RWPE2 (cell line): Measurements from ENCODE around the gene ABCA13.

Source experiments
- ATAC-seq: fragments of 200-7000 bp; cut with Tn5 transposase; 3 replicates; pipeline ENCODE4 v1.9.1; 2021; ENCODE audit warnings: low read depth
- DNase-seq: peaks from one replicate; pipeline ENCODE4 v3.0.0-alpha.2; 2020; ENCODE audit warnings: low spot score
- H3K27ac ChIP-seq: fragments of 450-650 bp; 2 replicates; pipeline ENCODE4 v1.5.1; 2017; ENCODE audit warnings: mild to moderate bottlenecking; ENCODE audit not compliant: poor library complexity, severe bottlenecking
- H3K27me3 ChIP-seq: fragments of 250-450 bp; sonication (Bioruptor Pico); 2 replicates; pipeline ENCODE4 v1.5.1; 2021; ENCODE audit warnings: mild to moderate bottlenecking, moderate library complexity; ENCODE audit not compliant: insufficient read depth, poor library complexity, severe bottlenecking
- H3K36me3 ChIP-seq: fragments of 250-450 bp; sonication (Bioruptor Pico); 2 replicates; pipeline ENCODE4 v1.5.1; 2020; ENCODE audit warnings: low read depth, mild to moderate bottlenecking, moderate library complexity
- H3K4me1 ChIP-seq: fragments of 250-450 bp; sonication (Bioruptor Pico); 2 replicates; pipeline ENCODE4 v1.5.1; 2021; ENCODE audit warnings: mild to moderate bottlenecking, moderate library complexity; ENCODE audit not compliant: insufficient read depth, poor library complexity, severe bottlenecking
- H3K4me3 ChIP-seq: fragments of 250-450 bp; sonication (Bioruptor Pico); 2 replicates; pipeline ENCODE4 v1.5.1; 2021; ENCODE audit warnings: mild to moderate bottlenecking, moderate library complexity; ENCODE audit not compliant: severe bottlenecking
- H3K9me3 ChIP-seq: fragments of 250-450 bp; sonication (Bioruptor Pico); 2 replicates; pipeline ENCODE4 v1.5.1; 2021; ENCODE audit warnings: mild to moderate bottlenecking, moderate library complexity; ENCODE audit not compliant: severe bottlenecking
- TF ChIP-seq, protein P1 (sequence below): fragments of 450-650 bp; IDR thresholded peaks from one replicate; pipeline ENCODE4 v1.5.1; 2017; ENCODE audit warnings: mild to moderate bottlenecking, moderate library complexity; ENCODE audit not compliant: poor library complexity, severe bottlenecking

The ABCA13 gene

DNA sequence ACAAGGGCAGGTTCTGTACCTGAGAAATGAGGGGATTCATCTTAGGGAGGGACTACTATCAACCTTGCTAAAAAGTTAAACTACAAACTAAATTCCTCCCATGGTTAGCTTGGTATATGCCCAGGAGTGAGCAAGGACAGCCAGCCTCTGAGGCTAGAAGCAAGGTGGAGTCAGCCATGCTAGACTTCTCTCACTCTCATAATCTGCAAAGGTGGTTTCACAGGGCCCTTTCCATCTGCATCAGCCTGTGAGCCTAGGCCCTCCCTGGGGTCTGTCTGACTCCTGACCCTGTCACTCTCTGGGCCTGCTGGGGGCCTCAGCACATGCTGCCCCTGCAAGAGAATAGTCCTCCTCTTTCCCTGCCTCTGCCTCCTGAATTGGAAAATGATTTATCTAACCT, 66.1 kb downstream of the ABCA13 start:
- ATAC-seq (no peak), DNase-seq (no peak)
- Histone ChIP-seq H3K9me3 (no peaks in the 10 kb centered on the region), H3K4me3 (no peak overlapping the region), H3K4me1 (no peaks in the 10 kb centered on the region), H3K27me3 (peaks cover 3% of the 10 kb centered on the region), H3K27ac (no peak overlapping the region), H3K36me3 (no peaks in the 10 kb centered on the region)
- TF ChIP-seq, protein P1, sequence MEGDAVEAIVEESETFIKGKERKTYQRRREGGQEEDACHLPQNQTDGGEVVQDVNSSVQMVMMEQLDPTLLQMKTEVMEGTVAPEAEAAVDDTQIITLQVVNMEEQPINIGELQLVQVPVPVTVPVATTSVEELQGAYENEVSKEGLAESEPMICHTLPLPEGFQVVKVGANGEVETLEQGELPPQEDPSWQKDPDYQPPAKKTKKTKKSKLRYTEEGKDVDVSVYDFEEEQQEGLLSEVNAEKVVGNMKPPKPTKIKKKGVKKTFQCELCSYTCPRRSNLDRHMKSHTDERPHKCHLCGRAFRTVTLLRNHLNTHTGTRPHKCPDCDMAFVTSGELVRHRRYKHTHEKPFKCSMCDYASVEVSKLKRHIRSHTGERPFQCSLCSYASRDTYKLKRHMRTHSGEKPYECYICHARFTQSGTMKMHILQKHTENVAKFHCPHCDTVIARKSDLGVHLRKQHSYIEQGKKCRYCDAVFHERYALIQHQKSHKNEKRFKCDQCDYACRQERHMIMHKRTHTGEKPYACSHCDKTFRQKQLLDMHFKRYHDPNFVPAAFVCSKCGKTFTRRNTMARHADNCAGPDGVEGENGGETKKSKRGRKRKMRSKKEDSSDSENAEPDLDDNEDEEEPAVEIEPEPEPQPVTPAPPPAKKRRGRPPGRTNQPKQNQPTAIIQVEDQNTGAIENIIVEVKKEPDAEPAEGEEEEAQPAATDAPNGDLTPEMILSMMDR, result no peak

DNA sequence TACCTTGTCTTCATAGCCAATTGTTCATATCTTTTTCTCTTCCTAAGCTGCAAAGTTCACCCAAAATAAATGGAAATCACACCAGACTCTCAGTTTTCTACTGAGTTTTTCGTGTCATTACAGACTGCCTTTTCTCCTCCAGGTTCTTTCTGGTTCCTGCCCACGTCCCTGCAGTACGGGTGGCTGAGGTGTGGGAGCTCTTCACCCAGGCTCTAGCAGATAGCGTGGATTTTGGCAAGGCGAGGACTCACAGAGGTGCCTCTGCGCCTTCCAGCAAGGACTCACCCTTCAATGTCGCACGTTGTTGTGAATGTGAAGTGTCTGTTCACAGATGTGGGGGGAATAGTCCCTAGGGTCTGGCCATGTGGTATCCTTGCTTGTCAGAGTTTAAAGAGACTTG, 71.6 kb downstream of the ABCA13 start:
- Histone ChIP-seq H3K9me3 (no peaks in the 10 kb centered on the region), H3K27ac (no peak overlapping the region), H3K27me3 (no peaks in the 10 kb centered on the region), H3K4me3 (no peak overlapping the region), H3K36me3 (no peaks in the 10 kb centered on the region), H3K4me1 (no peaks in the 10 kb centered on the region)
- TF ChIP-seq, protein P1, result no peak
- ATAC-seq (no peak), DNase-seq (no peak)

DNA sequence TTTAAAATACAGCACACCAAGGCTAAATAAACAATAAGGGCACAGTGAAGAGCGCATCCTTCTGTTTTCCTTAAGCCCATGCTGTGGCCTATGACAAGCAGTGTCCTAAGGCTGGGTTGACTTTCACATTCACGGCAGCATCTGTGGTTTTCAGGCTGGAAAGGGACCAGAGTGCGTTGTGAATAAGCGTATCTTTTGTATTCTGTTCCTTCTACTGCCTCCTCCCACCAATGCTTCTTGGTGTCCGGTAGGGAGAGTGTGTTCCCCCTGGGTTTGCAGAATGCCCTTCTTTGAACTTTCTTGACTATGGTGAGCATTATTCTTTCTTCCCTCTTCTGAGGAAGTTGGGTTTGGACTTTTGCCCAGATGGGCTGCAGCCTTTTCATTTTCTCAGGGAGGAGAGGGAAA, 73.6 kb downstream of the ABCA13 start:
- TF ChIP-seq, protein P1, result no peak
- no peak overlapping the region for H3K27ac ChIP-seq
- no peak for ATAC-seq
- H3K9me3 ChIP-seq, result no peaks in the 10 kb centered on the region
- no peaks in the 10 kb centered on the region for H3K27me3 ChIP-seq
- H3K36me3 ChIP-seq, result no peaks in the 10 kb centered on the region
- no peak overlapping the region for H3K4me3 ChIP-seq
- no peak for DNase-seq
- no peaks in the 10 kb centered on the region for H3K4me1 ChIP-seq

DNA sequence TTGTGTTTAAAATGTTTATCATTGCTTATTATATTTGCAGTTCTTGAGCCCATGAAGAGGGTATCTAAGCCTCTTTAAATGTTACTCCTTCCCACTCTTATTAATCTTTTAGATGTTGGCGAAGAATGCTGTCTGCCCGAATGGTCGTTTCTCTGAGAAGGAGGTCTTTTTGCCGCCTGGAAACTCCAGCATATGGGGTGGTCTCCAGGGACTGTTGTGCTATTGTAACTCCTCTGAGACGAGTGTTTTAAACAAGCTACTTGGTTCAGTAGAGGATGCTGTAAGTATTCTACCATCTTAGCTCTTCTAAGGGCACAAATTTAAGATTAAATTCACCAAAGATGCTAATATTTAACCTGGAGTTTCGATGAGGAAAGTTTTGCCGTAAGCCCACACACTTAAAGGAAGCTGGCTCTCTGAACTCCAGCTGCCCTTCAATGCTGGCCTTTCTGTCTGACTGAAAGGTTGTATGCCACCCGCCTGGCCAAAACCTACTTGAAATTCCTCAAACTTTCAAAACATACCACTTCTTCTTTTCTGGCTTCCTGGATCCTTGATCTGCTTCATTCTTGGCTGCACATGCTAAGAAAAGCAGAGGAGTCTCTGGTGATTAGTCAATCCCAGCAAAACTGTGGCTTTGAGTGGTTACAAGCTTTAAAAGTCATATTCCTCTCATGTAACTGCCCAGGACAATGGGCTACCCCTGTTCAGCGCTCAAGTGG, 74.7 kb downstream of the ABCA13 start:
- Histone ChIP-seq H3K27ac (no peak overlapping the region), H3K4me1 (peaks cover 8% of the 10 kb centered on the region), H3K36me3 (no peaks in the 10 kb centered on the region), H3K9me3 (no peaks in the 10 kb centered on the region), H3K27me3 (no peaks in the 10 kb centered on the region), H3K4me3 (no peak overlapping the region)
- TF ChIP-seq, protein P1, result no peak
- ATAC-seq (no peak), DNase-seq (no peak)

DNA sequence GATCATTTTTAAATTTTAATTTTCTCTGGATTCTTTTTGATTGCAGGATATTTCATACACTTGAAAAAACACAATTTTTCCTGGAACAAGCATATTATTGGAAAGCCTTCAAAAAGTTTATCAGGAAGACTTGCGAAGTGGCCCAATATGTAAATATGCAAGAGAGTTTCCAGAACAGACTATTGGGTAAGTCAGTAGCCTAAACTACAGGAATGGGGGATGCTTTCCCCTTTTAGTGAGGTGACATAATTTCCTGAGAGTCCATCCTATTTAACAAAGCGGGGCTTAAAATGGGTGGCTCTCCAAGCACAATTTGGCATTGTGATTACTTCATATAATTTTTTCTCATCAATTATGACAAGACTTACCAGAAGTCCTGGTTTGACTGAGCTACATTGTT, 77.9 kb downstream of the ABCA13 start:
- TF ChIP-seq, protein P1, result no peak
- H3K27ac ChIP-seq, result no peak overlapping the region
- H3K4me3 ChIP-seq, result no peak overlapping the region
- no peaks in the 10 kb centered on the region for H3K36me3 ChIP-seq
- ATAC-seq, result no peak
- no peaks in the 10 kb centered on the region for H3K27me3 ChIP-seq
- DNase-seq, result no peak
- no peaks in the 10 kb centered on the region for H3K9me3 ChIP-seq
- peaks cover 8% of the 10 kb centered on the region for H3K4me1 ChIP-seq
